Nephron progenitor cell (in vitro differentiated cells): Measurements from ENCODE around the gene AHDC1.
"Not testable (repeated sequence)": the region's sequence is repeated elsewhere in the genome, so short reads cannot be mapped to it uniquely, and the experiment has no call there.

Experiments
- DNase-seq: peaks from one replicate; pipeline ENCODE4 v3.0.0; 2021
- H3K27ac Mint-ChIP-seq: 2 replicates; pipeline ENCODE4 v1.8.0; 2021; ENCODE audit warnings: mild to moderate bottlenecking, moderate library complexity, mixed read lengths
- H3K27me3 Mint-ChIP-seq: 2 replicates; pipeline ENCODE4 v1.8.0; 2021; ENCODE audit warnings: mild to moderate bottlenecking, low read depth, mixed read lengths; ENCODE audit not compliant: poor library complexity
- H3K36me3 Mint-ChIP-seq: 2 replicates; pipeline ENCODE4 v1.8.0; 2021; ENCODE audit warnings: low read depth, mixed read lengths
- H3K4me1 Mint-ChIP-seq: 2 replicates; pipeline ENCODE4 v1.8.0; 2021; ENCODE audit warnings: mixed read lengths
- H3K4me3 Mint-ChIP-seq: 2 replicates; pipeline ENCODE4 v1.8.0; 2021; ENCODE audit warnings: mild to moderate bottlenecking, moderate library complexity, mixed read lengths
- H3K9me3 Mint-ChIP-seq: 2 replicates; pipeline ENCODE4 v1.8.0; 2021; ENCODE audit warnings: mild to moderate bottlenecking, moderate library complexity, mixed read lengths
- CTCF ChIP-seq: fragments of 200-600 bp; sonication (generic); IDR thresholded peaks from 2 replicates; pipeline ENCODE4 v1.5.0; 2021; ENCODE audit warnings: antibody characterized with exemption

Gene AHDC1

GRCh38 chr1:27623327-27624212 is 19.6 kb upstream of the AHDC1 start:
- H3K27me3 Mint-ChIP-seq, result peaks cover 6% of the 10 kb centered on the region
- no peaks in the 10 kb centered on the region for H3K36me3 Mint-ChIP-seq
- no peak overlapping the region for H3K27ac Mint-ChIP-seq
- DNase-seq, result no peak
- H3K4me3 Mint-ChIP-seq, result no peak overlapping the region
- H3K9me3 Mint-ChIP-seq, result no peaks in the 10 kb centered on the region
- peaks cover 28% of the 10 kb centered on the region for H3K4me1 Mint-ChIP-seq
- no peak for TF ChIP-seq CTCF

GRCh38 chr1:27622828-27623227 is 18.9 kb upstream of the AHDC1 start:
- peaks cover 30% of the 10 kb centered on the region for H3K4me1 Mint-ChIP-seq
- peaks cover 6% of the 10 kb centered on the region for H3K27me3 Mint-ChIP-seq
- no peak overlapping the region for H3K27ac Mint-ChIP-seq
- H3K36me3 Mint-ChIP-seq, result no peaks in the 10 kb centered on the region
- DNase-seq, result no peak
- H3K4me3 Mint-ChIP-seq, result no peak overlapping the region
- no peak for TF ChIP-seq CTCF
- H3K9me3 Mint-ChIP-seq, result no peaks in the 10 kb centered on the region

- no peaks in the 10 kb centered on the region for H3K36me3 Mint-ChIP-seq
- no peak overlapping the region for H3K4me3 Mint-ChIP-seq
- peaks cover 30% of the 10 kb centered on the region for H3K4me1 Mint-ChIP-seq
- no peak overlapping the region for H3K27ac Mint-ChIP-seq
- no peak for TF ChIP-seq CTCF
- DNase-seq, result no peak
- no peaks in the 10 kb centered on the region for H3K9me3 Mint-ChIP-seq
- peaks cover 6% of the 10 kb centered on the region for H3K27me3 Mint-ChIP-seq
Observed at GRCh38 chr1:27621051-27621920, 17.3 kb upstream of the AHDC1 start.

GRCh38 chr1:27619782-27620438 is 16.0 kb upstream of the AHDC1 start:
- H3K4me1 Mint-ChIP-seq, result peaks cover 31% of the 10 kb centered on the region
- peak overlapping the region; percentile 34 for H3K27ac Mint-ChIP-seq
- not testable (repeated sequence) for H3K9me3 Mint-ChIP-seq, H3K4me3 Mint-ChIP-seq, H3K27me3 Mint-ChIP-seq, H3K36me3 Mint-ChIP-seq, DNase-seq

GRCh38 chr1:27618341-27619082 is 14.6 kb upstream of the AHDC1 start:
- H3K27me3 Mint-ChIP-seq, result peaks cover 6% of the 10 kb centered on the region
- no peaks in the 10 kb centered on the region for H3K9me3 Mint-ChIP-seq
- H3K36me3 Mint-ChIP-seq, result no peaks in the 10 kb centered on the region
- no peak overlapping the region for H3K4me3 Mint-ChIP-seq
- H3K27ac Mint-ChIP-seq, result peak overlapping the region; percentile 4
- no peak for DNase-seq
- peaks cover 43% of the 10 kb centered on the region for H3K4me1 Mint-ChIP-seq
- no peak for TF ChIP-seq CTCF
